GM12878 (cell line): ENCODE measurements around the gene TNRC6B. TPM values are rescaled to one million over a fixed set of nuclear protein-coding genes. Genes with fewer than 3 reads are reported as not detected.

ENCODE experiments used
- ATAC-seq: fragments of 200-7000 bp; cut with Tn5 transposase; 3 replicates; pipeline ENCODE4 v1.9.1; 2020; ENCODE audit warnings: mild to moderate bottlenecking, moderate library complexity
- BruUV-seq: library from RNA; stranded (reverse); fragments of 400-500 nt; replicated peaks from 2 replicates; lab custom pipeline; 2021; lab: Mats Ljungman, UMichigan
- CTCF ChIA-PET: fragments of 300-600 bp; sonication (Branson Sonifier 250); formaldehyde crosslinking; extraction: SDS; loops from one replicate; lab custom pipeline; 2021; ENCODE audit warnings: inconsistent platforms; lab: Yijun Ruan, JAX
- POLR2A ChIA-PET: fragments of 350-600 bp; formaldehyde crosslinking; extraction: SDS; loops from one replicate; lab custom pipeline; 2021; ENCODE audit warnings: inconsistent platforms; lab: Charles Lee
- RAD21 ChIA-PET: fragments of 300-600 bp; sonication (Branson Sonifier 250); formaldehyde crosslinking; loops from one replicate; lab custom pipeline; 2023; ENCODE audit warnings: antibody characterized with exemption; ENCODE audit not compliant: unreplicated experiment; lab: Charles Lee
- SMC1A ChIA-PET: fragments of 300-600 bp; sonication (Branson Sonifier 250); formaldehyde crosslinking; loops from one replicate; lab custom pipeline; 2023; ENCODE audit not compliant: unreplicated experiment, uncharacterized antibody; lab: Charles Lee
- DNase-seq: peaks from one replicate; pipeline ENCODE4 v3.0.0-alpha.2; 2011; ENCODE audit warnings: low read depth, low spot score
- FAIRE-seq: peaks from 3 replicates; lab custom pipeline; 2011; peaks lifted over from hg19 to GRCh38; lab: Jason Lieb, UNC
- H2AFZ ChIP-seq: 2 replicates; pipeline ENCODE4 v1.6.0; 2011; ENCODE audit warnings: low read depth, low read length, control low read depth; ENCODE audit not compliant: control insufficient read depth
- H3K27ac ChIP-seq: 2 replicates; pipeline ENCODE4 v1.5.1; 2011; ENCODE audit warnings: control low read depth; ENCODE audit not compliant: control insufficient read depth, insufficient read depth
- H3K27me3 ChIP-seq, 2 experiments: replicated peaks in 1 of 2; 2 replicates each; pipeline versions ENCODE4 v1.6.0 to v1.6.1; 2011; ENCODE audit warnings: low read length in 1 of 2; ENCODE audit not compliant: control insufficient read depth in 2 of 2, insufficient read depth in 2 of 2
- H3K36me3 ChIP-seq, 2 experiments: 2 replicates each; pipeline ENCODE4 v1.5.1; 2011; ENCODE audit warnings: low read length in 1 of 2; ENCODE audit not compliant: control insufficient read depth in 2 of 2, insufficient read depth in 2 of 2
- H3K4me1 ChIP-seq: 2 replicates; pipeline ENCODE4 v1.6.1; 2011; ENCODE audit warnings: mild to moderate bottlenecking, low read length, moderate library complexity, mixed read lengths; ENCODE audit not compliant: control insufficient read depth, insufficient read depth
- H3K4me2 ChIP-seq: 2 replicates; pipeline ENCODE4 v1.6.0; 2011; ENCODE audit warnings: control low read depth; ENCODE audit not compliant: control insufficient read depth, insufficient read depth
- H3K4me3 ChIP-seq: fragments of 200-600 bp; sonication (generic); 2 replicates; pipeline ENCODE4 v1.5.1; 2016
- H3K79me2 ChIP-seq: 2 replicates; pipeline ENCODE4 v1.6.0; 2011; ENCODE audit warnings: low read length; ENCODE audit not compliant: control insufficient read depth, insufficient read depth
- H3K9ac ChIP-seq: 2 replicates; pipeline ENCODE4 v1.8.0; 2011; ENCODE audit warnings: low read length, control low read depth, mixed read lengths; ENCODE audit not compliant: control insufficient read depth, insufficient read depth
- H3K9me3 ChIP-seq: replicated peaks from 3 replicates; pipeline ENCODE4 v1.5.1; 2011; ENCODE audit warnings: mild to moderate bottlenecking, low read length; ENCODE audit not compliant: control insufficient read depth, insufficient read depth
- H4K20me1 ChIP-seq: 2 replicates; pipeline ENCODE4 v1.6.0; 2011; ENCODE audit not compliant: control insufficient read depth, insufficient read depth
- CEBPB ChIP-seq, 2 experiments: fragments of 150-350 bp in 1 of 2; IDR thresholded peaks; 2 replicates each; pipeline ENCODE4 v1.6.1; 2012 to 2014; ENCODE audit warnings: low read depth in 2 of 2, low read length in 2 of 2, borderline replicate concordance in 1 of 2, inconsistent platforms in 1 of 2
- KAT2A ChIP-seq: conservative IDR thresholded peaks from 2 replicates; pipeline ENCODE4 v1.6.1; 2011; ENCODE audit warnings: low read depth, low read length; ENCODE audit not compliant: control insufficient read depth
- PAX8 ChIP-seq: fragments of 450-650 bp; IDR thresholded peaks from 2 replicates; pipeline ENCODE4 v1.6.1; 2017; ENCODE audit warnings: mild to moderate bottlenecking, moderate library complexity
- SUZ12 ChIP-seq: fragments of 200-600 bp; sonication (generic); IDR thresholded peaks from one replicate; pipeline ENCODE4 v1.6.1; 2018; ENCODE audit warnings: antibody characterized with exemption, mild to moderate bottlenecking; ENCODE audit not compliant: unreplicated experiment
- WGBS: methylation state at CpG from one replicate; pipeline ENCODE4 v1.1.6; 2016; ENCODE audit warnings: low lambda C conversion rate; ENCODE audit not compliant: insufficient replicate concordance, insufficient coverage; ENCODE audit errors: missing lambda C conversion rate; 5-methylcytosine and 5-hydroxymethylcytosine counted together
- in situ Hi-C: fragments of 300-500 bp; cut with MboI; formaldehyde crosslinking; loops from 9 replicates; pipeline ENCODE4 v1.14.3; 2018; ENCODE audit warnings: mixed read lengths
- intact Hi-C: fragments of 100-400 bp; cut with micrococcal nuclease; formaldehyde crosslinking; loops from one replicate; pipeline ENCODE4 v1.14.2; 2022; ENCODE audit not compliant: unreplicated experiment
- polyA plus RNA-seq, 11 experiments: library from polyadenylated mRNA; depleted of rRNA in 4 of 11; unstranded in 6 of 11; stranded (reverse) in 5 of 11; fragments of >200 nt; fragmentation: Nextera tagmentation in 4 of 11; fragmentation: Illumina TruSeq in 1 of 11; extraction: Ambion mirVana in 4 of 11; extraction: Trizol in 1 of 11; gene quantifications; 1 replicate in 1 of 11; 2 replicates in 10 of 11; pipeline versions ENCODE4 v1.2.1 to v1.2.3, GENCODE V29; 2011 to 2016; ENCODE audit warnings: inconsistent platforms in 2 of 11, missing spikeins in 2 of 11, low read depth in 1 of 11
- total RNA-seq, 4 experiments: library from RNA; depleted of rRNA in 3 of 4; stranded (reverse); fragments of >200 nt in 3 of 4; fragmentation: Illumina TruSeq in 1 of 4; extraction: Trizol in 1 of 4; gene quantifications; 2 replicates each; pipeline versions ENCODE4 v1.2.1 to v1.2.3, GENCODE V29; 2013 to 2021
- TF ChIP-seq, protein P1 (sequence below): IDR thresholded peaks from 2 replicates; pipeline ENCODE4 v1.6.1; 2012; ENCODE audit warnings: improper control_type of control experiment, low read depth, low read length; ENCODE audit not compliant: insufficient replicate concordance
- TF ChIP-seq, protein P2 (sequence below): fragments of 450-650 bp; IDR thresholded peaks from 2 replicates; pipeline ENCODE4 v1.6.1; 2017; ENCODE audit warnings: borderline replicate concordance
- TF ChIP-seq, protein P3 (sequence below): fragments of 450-650 bp; IDR thresholded peaks from 2 replicates; pipeline ENCODE4 v1.6.1; 2016; ENCODE audit warnings: mild to moderate bottlenecking

TNRC6B gene
- total and polyA plus RNA-seq, 10 of the 15 experiments (the other 5 are each of a cell fraction or from before 2014, with no cell fraction given): 3.6 to 32.8 (median 16.4) TPM

DNA sequence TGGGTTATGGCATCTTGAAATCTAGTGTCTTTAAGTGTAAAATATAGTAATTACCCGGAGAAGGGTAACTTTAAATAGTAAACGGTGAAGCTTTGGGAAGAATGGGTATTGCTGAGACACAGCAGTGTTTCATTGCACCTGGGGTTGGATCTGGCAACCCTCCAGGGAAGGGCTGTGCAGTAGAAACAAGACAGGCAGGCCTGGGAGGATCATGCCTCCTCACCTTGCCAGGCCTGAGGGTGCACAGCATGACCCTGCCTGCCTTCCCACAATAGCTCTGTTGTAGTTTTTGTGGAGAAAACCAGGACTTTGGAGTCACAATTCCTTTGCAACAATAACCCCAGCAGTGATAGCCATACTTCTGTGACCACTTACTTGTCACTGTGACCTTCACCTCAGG lies 104.0 kb downstream of the TNRC6B start (continued):
- TF ChIP-seq, protein P1, sequence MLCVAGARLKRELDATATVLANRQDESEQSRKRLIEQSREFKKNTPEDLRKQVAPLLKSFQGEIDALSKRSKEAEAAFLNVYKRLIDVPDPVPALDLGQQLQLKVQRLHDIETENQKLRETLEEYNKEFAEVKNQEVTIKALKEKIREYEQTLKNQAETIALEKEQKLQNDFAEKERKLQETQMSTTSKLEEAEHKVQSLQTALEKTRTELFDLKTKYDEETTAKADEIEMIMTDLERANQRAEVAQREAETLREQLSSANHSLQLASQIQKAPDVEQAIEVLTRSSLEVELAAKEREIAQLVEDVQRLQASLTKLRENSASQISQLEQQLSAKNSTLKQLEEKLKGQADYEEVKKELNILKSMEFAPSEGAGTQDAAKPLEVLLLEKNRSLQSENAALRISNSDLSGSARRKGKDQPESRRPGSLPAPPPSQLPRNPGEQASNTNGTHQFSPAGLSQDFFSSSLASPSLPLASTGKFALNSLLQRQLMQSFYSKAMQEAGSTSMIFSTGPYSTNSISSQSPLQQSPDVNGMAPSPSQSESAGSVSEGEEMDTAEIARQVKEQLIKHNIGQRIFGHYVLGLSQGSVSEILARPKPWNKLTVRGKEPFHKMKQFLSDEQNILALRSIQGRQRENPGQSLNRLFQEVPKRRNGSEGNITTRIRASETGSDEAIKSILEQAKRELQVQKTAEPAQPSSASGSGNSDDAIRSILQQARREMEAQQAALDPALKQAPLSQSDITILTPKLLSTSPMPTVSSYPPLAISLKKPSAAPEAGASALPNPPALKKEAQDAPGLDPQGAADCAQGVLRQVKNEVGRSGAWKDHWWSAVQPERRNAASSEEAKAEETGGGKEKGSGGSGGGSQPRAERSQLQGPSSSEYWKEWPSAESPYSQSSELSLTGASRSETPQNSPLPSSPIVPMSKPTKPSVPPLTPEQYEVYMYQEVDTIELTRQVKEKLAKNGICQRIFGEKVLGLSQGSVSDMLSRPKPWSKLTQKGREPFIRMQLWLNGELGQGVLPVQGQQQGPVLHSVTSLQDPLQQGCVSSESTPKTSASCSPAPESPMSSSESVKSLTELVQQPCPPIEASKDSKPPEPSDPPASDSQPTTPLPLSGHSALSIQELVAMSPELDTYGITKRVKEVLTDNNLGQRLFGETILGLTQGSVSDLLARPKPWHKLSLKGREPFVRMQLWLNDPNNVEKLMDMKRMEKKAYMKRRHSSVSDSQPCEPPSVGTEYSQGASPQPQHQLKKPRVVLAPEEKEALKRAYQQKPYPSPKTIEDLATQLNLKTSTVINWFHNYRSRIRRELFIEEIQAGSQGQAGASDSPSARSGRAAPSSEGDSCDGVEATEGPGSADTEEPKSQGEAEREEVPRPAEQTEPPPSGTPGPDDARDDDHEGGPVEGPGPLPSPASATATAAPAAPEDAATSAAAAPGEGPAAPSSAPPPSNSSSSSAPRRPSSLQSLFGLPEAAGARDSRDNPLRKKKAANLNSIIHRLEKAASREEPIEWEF: no peak

DNA sequence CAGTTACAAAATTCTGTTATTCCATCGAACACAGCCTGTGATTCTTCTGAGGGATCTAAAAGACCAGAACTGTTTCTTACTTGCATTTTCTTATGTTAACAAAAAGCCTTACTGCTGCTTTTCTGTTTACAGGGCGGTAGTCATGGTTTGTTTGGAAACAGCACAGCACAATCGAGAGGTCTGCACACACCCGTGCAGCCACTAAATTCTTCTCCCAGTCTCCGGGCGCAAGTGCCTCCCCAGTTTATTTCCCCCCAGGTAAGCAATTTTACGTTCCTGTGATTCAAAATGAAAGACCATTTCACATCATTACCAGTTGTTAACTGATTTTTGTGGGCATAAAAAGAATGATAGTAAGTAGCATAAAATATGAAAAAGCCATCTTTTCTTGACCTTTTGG lies 107.8 kb downstream of the TNRC6B start:
- no peaks in the 10 kb centered on the region for H3K79me2 ChIP-seq
- RAD21 ChIA-PET: no interaction called here
- no peak for DNase-seq
- CTCF ChIA-PET: interaction anchor here (1.5 to 1.6 kb wide), 2 partner anchors 15 to 64 kb away, joined by 3 to 4 read pairs; no protein-coding TSS in a partner anchor
- H3K4me1 ChIP-seq: no peaks in the 10 kb centered on the region
- no peak overlapping the region for H3K27ac ChIP-seq
- no peak for ATAC-seq
- WGBS: 70% methylated on average over 7 of the region's 7 CpGs
- H2AFZ ChIP-seq: no peak overlapping the region
- no peak overlapping the region for H3K9ac ChIP-seq
- H3K4me2 ChIP-seq: no peak overlapping the region
- SMC1A ChIA-PET: interaction anchor here (0.7 to 1.7 kb wide), 4 partner anchors 22 to 207 kb away, joined by 3 to 4 read pairs (median 3); no protein-coding TSS in a partner anchor
- no peak overlapping the region for H3K4me3 ChIP-seq
- POLR2A ChIA-PET: interaction anchor here (1.2 kb wide), 1 partner anchor 61 kb away, joined by 3 read pairs; no protein-coding TSS in a partner anchor
- in situ Hi-C loops (no loop called here), intact Hi-C loops (no loop called here)
- no peak for FAIRE-seq
- H4K20me1 ChIP-seq: no peaks in the 10 kb centered on the region
- BruUV-seq: no TSS peak
- H3K27me3 ChIP-seq: no peaks in the 10 kb centered on the region
- H3K36me3 ChIP-seq: peaks cover 8 to 27% of the 10 kb centered on the region in 2 experiments
- H3K9me3 ChIP-seq: no peaks in the 10 kb centered on the region
- TF ChIP-seq KAT2A: no peak
- no peak for TF ChIP-seq PAX8
- TF ChIP-seq, protein P2, sequence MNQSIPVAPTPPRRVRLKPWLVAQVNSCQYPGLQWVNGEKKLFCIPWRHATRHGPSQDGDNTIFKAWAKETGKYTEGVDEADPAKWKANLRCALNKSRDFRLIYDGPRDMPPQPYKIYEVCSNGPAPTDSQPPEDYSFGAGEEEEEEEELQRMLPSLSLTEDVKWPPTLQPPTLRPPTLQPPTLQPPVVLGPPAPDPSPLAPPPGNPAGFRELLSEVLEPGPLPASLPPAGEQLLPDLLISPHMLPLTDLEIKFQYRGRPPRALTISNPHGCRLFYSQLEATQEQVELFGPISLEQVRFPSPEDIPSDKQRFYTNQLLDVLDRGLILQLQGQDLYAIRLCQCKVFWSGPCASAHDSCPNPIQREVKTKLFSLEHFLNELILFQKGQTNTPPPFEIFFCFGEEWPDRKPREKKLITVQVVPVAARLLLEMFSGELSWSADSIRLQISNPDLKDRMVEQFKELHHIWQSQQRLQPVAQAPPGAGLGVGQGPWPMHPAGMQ: no peak
- TF ChIP-seq, protein P1: no peak
- TF ChIP-seq CEBPB (IDR thresholded peaks at IDR 0.05; ENCODE audit: borderline replicate concordance in 1 of 2, low read depth in 2 of 2, low read length in 2 of 2): no peak
- TF ChIP-seq, protein P3, sequence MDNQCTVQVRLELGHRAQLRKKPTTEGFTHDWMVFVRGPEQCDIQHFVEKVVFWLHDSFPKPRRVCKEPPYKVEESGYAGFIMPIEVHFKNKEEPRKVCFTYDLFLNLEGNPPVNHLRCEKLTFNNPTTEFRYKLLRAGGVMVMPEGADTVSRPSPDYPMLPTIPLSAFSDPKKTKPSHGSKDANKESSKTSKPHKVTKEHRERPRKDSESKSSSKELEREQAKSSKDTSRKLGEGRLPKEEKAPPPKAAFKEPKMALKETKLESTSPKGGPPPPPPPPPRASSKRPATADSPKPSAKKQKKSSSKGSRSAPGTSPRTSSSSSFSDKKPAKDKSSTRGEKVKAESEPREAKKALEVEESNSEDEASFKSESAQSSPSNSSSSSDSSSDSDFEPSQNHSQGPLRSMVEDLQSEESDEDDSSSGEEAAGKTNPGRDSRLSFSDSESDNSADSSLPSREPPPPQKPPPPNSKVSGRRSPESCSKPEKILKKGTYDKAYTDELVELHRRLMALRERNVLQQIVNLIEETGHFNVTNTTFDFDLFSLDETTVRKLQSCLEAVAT: no peak
- TF ChIP-seq SUZ12: no peak
